GM12891 (cell line): ENCODE results near the gene CBR1.

Experiments used
- DNase-seq: peaks from one replicate; pipeline ENCODE4 v3.0.0; 2011; ENCODE audit warnings: low spot score; ENCODE audit not compliant: insufficient read length
- FAIRE-seq: peaks from 2 replicates; lab custom pipeline; 2011; peaks lifted over from hg19 to GRCh38; lab: Jason Lieb, UNC
- PAX5 ChIP-seq: IDR thresholded peaks from 2 replicates; pipeline ENCODE4 v1.6.1; 2011; ENCODE audit warnings: low read length, moderate library complexity, mild to moderate bottlenecking; ENCODE audit not compliant: insufficient read depth, severe bottlenecking
- POLR2A ChIP-seq: IDR thresholded peaks from 2 replicates; pipeline ENCODE4 v1.6.1; 2011; ENCODE audit warnings: low read depth, low read length, control low read depth
- POLR2AphosphoS5 ChIP-seq: IDR thresholded peaks from 2 replicates; pipeline ENCODE4 v1.6.1; 2011; ENCODE audit warnings: low read depth, low read length, control low read depth
- POU2F2 ChIP-seq: IDR thresholded peaks from 2 replicates; pipeline ENCODE4 v1.6.1; 2011; ENCODE audit warnings: low read depth, mild to moderate bottlenecking, control low read depth, low read length, moderate library complexity
- SPI1 ChIP-seq: IDR thresholded peaks from 2 replicates; pipeline ENCODE4 v1.6.1; 2011; ENCODE audit warnings: low read depth, low read length, control low read depth
- TAF1 ChIP-seq: IDR thresholded peaks from 2 replicates; pipeline ENCODE4 v1.6.1; 2011; ENCODE audit warnings: low read depth, low read length, control low read depth

The CBR1 gene

GRCh38 chr21:36079010-36079649, 9.3 kb downstream of the CBR1 start:
- no peak for DNase-seq
- peak; percentile 40 for FAIRE-seq
- TF ChIP-seq POLR2A (no peak), SPI1 (no peak), PAX5 (no peak), POU2F2 (no peak), TAF1 (no peak), POLR2AphosphoS5 (no peak)

GRCh38 chr21:36079671-36080070, 9.8 kb downstream of the CBR1 start:
- FAIRE-seq (no peak), DNase-seq (no peak)
- no peak for TF ChIP-seq POLR2A
- TF ChIP-seq POU2F2: no peak
- TF ChIP-seq TAF1: no peak
- TF ChIP-seq POLR2AphosphoS5: no peak
- TF ChIP-seq SPI1: no peak
- TF ChIP-seq PAX5: no peak

- TF ChIP-seq TAF1 (no peak), PAX5 (no peak), POLR2A (no peak), SPI1 (no peak), POLR2AphosphoS5 (no peak), POU2F2 (no peak)
- DNase-seq: no peak
- no peak for FAIRE-seq
Measured at GRCh38 chr21:36080386-36080785, 10.6 kb downstream of the CBR1 start.

GRCh38 chr21:36082237-36082664, 12.4 kb downstream of the CBR1 start:
- no peak for TF ChIP-seq SPI1
- no peak for TF ChIP-seq TAF1
- no peak for TF ChIP-seq POLR2AphosphoS5
- no peak for TF ChIP-seq PAX5
- no peak for TF ChIP-seq POLR2A
- TF ChIP-seq POU2F2: no peak
- DNase-seq (no peak), FAIRE-seq (no peak)

- DNase-seq (no peak), FAIRE-seq (no peak)
- TF ChIP-seq POU2F2 (no peak), PAX5 (no peak), POLR2AphosphoS5 (no peak), SPI1 (no peak), POLR2A (no peak), TAF1 (no peak)
Measured at GRCh38 chr21:36087362-36088138, 17.7 kb downstream of the CBR1 start.

GRCh38 chr21:36089946-36090345, 20.1 kb downstream of the CBR1 start:
- no peak for FAIRE-seq
- TF ChIP-seq SPI1 (no peak), POLR2AphosphoS5 (no peak), PAX5 (no peak), POLR2A (no peak), POU2F2 (no peak), TAF1 (no peak)
- no peak for DNase-seq

- FAIRE-seq (no peak), DNase-seq (no peak)
- TF ChIP-seq PAX5: no peak
- TF ChIP-seq SPI1: no peak
- no peak for TF ChIP-seq POLR2A
- TF ChIP-seq POU2F2: no peak
- no peak for TF ChIP-seq TAF1
- no peak for TF ChIP-seq POLR2AphosphoS5
Measured at GRCh38 chr21:36092681-36093080, 22.9 kb downstream of the CBR1 start.

- no peak for DNase-seq
- TF ChIP-seq POLR2A: no peak
- no peak for TF ChIP-seq POU2F2
- TF ChIP-seq PAX5: no peak
- no peak for TF ChIP-seq SPI1
- no peak for TF ChIP-seq POLR2AphosphoS5
- TF ChIP-seq TAF1: no peak
- no peak for FAIRE-seq
Measured at GRCh38 chr21:36093512-36093911, 23.7 kb downstream of the CBR1 start.

GRCh38 chr21:36096398-36097290, 26.8 kb downstream of the CBR1 start:
- no peak for DNase-seq
- TF ChIP-seq POU2F2 (no peak), POLR2AphosphoS5 (no peak), TAF1 (no peak), PAX5 (no peak), POLR2A (no peak), SPI1 (no peak)
- no peak for FAIRE-seq
